HG02981 (cell line): ENCODE measurements around the gene CCDC142.
"Not testable (repeated sequence)": the region's sequence is repeated elsewhere in the genome, so short reads cannot be mapped to it uniquely, and the experiment has no call there.

ENCODE experiments used
- ATAC-seq: cut with Tn5 transposase; IDR thresholded peaks from one replicate; pipeline ENCODE4 v1.9.1; 2021; ENCODE audit warnings: mild to moderate bottlenecking, moderate library complexity; ENCODE audit not compliant: unreplicated experiment

The CCDC142 gene

DNA sequence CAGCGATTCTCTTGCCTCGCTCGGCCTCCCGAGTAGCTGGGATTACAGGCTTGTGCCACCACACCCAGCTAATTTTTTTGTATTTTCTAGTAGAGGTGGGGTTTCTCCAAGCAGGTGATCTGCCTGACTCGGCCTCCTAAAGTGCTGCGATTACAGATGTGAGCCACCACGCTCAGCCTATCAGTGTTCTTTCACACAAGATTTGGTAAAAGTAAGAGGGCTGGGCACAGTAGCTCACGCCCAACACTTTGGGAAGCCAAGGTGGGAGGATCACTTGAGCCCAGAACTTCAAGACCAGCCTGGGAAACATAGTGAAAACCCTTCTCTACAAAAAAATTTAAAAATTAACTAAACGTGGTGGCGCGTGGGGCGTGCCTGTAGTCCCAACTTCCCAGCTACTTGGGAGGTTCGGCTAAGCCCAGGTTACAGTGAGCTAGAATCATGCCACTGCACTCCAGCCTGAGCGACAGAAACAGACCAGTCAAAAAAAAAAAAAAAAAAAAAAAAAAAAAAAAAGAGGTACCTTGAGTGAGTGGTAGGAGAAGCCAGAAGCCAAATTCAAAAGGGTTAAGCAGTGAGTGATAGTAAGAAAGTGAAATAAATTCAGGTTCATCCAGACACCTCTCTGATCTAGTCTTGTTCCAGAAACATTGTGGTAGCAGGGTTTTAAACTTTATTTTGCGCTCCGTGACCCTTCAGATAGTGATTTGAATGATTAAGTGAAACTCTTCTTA is 11.3 kb downstream of the CCDC142 start:
- ATAC-seq = no peak

DNA sequence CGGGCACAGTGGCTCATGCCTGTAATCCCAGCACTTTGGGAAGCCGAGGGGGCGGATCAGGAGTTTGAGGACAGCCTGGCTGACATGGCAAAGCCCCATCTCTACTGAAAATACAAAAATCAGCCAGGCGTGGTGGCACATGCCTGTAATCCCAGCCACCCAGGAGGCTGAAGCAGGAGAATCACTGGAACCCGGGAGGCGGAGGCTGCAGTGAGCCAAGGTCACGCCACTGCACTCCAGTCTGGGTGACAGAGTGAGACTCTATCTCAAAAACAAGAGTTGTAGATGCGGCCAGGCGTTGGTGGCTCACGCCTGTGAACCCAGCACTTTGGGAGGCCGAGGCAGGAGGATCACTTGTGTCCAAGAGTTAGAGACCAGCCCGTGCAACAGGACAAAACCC is 12.1 kb downstream of the CCDC142 start:
- ATAC-seq = not testable (repeated sequence)

- ATAC-seq = no peak
Observed at GRCh38 chr2:74464406-74464805, 18.4 kb downstream of the CCDC142 start.

DNA sequence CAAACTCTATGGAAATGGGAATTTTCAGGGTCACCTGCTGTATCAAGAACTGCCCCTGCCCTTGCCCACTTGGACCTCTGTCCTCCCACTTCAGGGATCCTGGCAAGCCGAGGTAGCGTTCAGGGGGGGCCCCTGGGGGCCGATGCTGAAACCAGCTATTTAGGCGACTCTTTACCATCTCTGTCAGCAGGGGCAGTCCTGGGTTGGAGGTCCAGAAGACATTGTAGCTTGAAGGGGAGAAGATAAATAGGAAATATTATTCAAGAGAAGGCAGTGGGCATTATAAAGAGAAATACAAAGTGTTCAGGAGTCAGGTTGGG is 20.1 kb downstream of the CCDC142 start:
- no peak for ATAC-seq

- ATAC-seq = no peak
Observed at GRCh38 chr2:74462054-74462785, 20.6 kb downstream of the CCDC142 start.

- ATAC-seq = no peak
Observed at GRCh38 chr2:74461187-74462053, 21.4 kb downstream of the CCDC142 start.

DNA sequence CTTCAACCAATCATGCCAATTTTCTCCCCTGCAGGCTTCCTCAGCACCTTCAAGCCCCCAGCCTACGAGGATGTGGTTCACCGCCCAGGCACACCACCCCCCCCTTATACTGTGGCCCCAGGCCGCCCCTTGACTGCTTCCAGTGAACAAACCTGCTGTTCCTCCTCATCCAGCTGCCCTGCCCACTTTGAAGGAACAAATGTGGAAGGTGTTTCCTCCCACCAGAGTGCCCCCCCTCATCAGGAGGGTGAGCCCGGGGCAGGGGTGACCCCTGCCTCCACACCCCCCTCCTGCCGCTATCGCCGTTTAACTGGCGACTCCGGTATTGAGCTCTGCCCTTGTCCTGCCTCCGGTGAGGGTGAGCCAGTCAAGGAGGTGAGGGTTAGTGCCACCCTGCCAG is 22.6 kb downstream of the CCDC142 start:
- ATAC-seq = not testable (repeated sequence)

DNA sequence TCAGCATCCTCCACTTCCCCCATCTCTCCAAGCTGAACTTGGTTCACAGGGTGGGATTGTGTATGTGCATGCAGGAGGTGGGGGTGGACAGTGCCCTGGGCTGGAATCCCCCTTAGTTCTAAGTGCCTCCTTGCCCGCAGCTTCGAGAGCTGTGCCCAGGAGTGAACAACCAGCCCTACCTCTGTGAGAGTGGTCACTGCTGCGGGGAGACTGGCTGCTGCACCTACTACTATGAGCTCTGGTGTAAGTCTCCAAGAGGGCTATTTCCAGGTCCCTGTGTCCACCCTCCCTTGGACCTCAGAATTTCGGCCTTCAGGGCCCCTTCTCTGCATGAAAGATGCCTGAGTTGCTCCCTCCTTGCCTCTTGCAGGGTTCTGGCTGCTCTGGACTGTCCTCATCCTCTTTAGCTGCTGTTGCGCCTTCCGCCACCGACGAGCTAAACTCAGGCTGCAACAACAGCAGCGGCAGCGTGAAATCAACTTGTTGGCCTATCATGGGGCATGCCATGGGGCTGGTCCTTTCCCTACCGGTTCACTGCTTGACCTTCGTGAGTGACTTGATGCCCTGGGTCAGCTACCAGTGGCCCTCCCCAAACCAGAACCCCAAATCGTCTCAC is 23.2 kb downstream of the CCDC142 start:
- ATAC-seq = not testable (repeated sequence)

DNA sequence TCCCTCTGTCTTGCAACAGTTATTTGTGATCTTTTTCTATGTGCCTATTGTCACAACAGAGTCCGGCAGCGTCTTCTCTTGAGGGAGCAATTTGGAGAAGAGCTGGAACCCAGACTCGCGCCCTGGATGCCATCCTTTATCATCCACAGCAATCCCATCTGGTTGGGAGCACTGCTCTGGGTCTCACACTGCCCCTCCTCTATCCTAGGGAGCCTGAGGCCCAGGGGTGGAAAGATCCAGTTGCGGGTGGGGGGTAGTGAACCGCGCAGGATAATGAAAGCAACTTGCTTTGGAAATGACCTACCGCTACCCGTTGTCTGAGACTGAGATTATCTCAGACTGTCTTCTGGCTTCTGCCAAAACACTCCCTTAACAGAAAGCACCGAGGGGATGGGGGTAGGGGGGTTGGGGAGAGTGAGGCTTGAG is 23.8 kb downstream of the CCDC142 start:
- ATAC-seq = no peak

DNA sequence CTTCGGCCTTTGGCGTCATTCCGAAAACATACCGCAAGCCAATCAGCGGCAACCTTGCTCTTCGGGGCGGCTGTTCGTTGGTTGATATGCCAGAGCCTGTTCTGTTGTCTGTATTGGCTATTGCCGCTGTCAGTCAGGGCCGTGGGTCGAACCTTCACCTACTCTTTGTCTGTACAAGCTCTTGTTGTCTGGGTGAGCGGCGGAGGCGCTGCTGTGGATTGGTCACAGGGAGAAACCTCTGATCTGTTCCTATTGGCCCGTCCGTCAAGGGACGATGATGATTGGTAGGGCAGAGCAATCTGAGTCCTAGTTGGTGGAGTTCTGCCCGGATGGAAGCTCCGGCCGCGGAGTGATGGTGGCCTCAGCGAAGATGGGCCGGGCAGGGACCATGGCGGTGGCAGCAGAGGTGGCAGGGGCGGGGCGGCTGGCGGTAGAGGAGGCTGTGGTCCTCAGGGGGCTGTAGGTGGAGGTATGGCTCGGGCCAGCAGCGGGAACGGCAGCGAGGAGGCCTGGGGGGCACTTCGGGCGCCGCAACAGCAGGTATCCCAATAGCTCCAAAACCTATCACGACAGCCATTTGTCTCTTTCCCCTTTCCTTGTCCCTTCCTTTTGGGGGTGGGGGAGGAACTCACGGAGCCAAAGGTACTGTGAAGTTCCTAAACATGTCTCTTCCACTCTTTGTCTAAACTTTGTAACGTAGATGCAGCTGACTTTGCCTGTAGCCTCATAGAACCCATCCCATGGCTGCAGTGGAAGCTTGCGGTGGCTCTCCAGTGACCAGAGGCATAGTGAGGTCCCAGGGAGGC is 24.5 kb downstream of the CCDC142 start, which contains the start of gene WBP1:
Gene WBP1 (plus strand): TSS at position 307 of the 806 bp plus-strand sequence. CDS start 165 bp downstream, at position 472.
- peak; percentile 80 for ATAC-seq

GRCh38 chr2:74457549-74458131 is 25.2 kb downstream of the CCDC142 start:
- ATAC-seq = peak; percentile 27

DNA sequence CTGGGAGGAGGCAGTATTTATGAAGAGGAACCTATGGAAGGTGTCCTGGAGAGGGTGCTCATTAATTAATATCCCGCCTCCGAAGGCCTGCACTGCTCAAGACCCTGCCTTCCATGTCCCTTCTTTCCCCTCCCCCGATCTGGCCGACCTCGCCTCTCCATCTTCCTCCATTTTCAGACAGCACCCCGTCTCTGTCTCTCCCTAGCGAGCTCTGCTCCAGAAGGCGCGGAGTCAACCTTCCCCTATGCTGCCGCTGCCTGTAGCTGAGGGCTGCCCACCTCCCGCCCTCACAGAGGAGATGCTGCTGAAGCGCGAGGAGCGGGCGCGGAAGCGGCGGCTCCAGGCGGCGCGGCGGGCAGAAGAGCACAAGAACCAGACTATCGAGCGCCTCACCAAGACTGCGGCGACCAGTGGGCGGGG is 25.7 kb downstream of the CCDC142 start:
- no peak for ATAC-seq

DNA sequence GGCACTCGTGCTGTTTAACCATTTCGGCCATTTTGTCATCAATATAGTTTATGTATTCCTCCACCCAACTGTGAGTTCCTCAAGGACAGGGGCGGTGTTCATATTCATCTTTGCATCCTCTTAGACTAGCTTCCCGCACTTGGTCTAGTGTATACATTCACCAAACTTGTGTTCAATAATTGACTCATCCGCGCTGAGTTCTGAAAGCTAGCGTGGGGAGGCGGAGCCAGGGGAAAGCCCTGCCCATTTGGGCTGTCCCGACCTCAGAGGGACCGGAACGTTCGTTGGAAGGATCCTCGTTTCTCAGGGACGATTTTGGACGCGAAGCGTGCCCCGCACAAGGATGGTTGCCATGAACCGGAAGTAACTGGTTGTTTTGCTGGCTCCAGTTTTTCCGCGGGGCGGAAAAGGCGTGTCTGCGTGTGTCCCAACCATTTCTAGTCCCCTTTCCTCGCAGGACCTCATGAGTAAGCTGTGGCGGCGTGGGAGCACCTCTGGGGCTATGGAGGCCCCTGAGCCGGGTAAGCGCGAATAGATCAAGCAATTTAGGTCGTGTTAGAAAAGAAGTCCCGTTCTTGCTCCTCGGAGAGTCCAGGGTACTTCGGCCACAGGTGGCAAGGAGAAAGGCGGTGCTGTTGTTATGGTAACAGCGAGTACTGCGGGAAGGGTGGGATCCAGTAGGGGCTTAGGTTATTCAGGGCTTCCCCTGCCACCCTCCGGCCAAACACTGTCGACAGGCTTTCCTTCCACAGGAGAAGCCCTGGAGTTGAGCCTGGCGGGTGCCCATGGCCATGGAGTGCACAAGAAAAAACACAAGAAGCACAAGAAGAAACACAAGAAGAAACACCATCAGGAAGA is 27.9 kb downstream of the CCDC142 start, which contains the start of gene INO80B:
Gene INO80B (plus strand): TSS at position 434 of the 858 bp plus-strand sequence. CDS start 30 bp downstream, at position 464.
- peak; percentile 35 for ATAC-seq

DNA sequence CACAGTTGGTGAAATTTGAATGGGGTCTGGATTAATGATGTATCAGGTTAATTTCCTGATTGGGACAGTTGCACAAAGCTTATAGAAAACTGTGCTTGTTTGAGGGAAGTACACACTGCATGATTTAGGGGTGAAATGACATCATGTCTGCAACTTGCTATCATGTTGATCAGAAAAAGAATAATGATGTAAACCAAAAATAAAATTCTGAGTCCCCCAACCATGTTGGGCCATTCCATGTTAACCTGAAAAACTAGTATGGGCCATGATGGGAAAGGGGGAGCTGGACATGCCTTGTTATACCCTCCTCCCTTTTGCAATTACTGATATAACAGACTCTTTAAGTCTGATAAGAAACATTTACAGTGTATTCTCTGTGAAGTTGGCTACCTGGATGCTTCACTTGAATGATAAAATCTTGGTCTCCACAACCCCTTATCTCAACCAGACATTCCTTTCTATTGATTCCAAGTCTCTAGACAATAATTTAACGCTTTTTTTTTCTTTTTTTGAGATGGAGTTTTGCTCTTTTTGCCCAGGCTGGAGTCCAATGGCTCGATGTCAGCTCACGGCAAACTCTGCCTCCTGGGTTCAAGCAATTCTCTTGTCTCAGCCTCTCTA is 32.1 kb downstream of the CCDC142 start:
- ATAC-seq = no peak

GRCh38 chr2:74448771-74449170 is 34.0 kb downstream of the CCDC142 start:
- ATAC-seq = no peak

- no peak for ATAC-seq
Observed at GRCh38 chr2:74447230-74447999, 35.4 kb downstream of the CCDC142 start.

GRCh38 chr2:74444498-74445318 is 38.1 kb downstream of the CCDC142 start:
- no peak for ATAC-seq
